IPS-18c (cell line): ENCODE measurements around the gene POLR3K.

Experiments
- H3K4me3 ChIP-seq: 2 replicates; pipeline ENCODE4 v1.7.0; 2013; ENCODE audit warnings: low read depth, mild to moderate bottlenecking, low read length, moderate library complexity; ENCODE audit not compliant: insufficient read depth
- H3K9me3 ChIP-seq: one replicate; pipeline ENCODE4 v1.6.1; 2013; ENCODE audit warnings: mild to moderate bottlenecking, low read length, moderate library complexity; ENCODE audit not compliant: control insufficient read depth, insufficient read depth

The POLR3K gene

DNA sequence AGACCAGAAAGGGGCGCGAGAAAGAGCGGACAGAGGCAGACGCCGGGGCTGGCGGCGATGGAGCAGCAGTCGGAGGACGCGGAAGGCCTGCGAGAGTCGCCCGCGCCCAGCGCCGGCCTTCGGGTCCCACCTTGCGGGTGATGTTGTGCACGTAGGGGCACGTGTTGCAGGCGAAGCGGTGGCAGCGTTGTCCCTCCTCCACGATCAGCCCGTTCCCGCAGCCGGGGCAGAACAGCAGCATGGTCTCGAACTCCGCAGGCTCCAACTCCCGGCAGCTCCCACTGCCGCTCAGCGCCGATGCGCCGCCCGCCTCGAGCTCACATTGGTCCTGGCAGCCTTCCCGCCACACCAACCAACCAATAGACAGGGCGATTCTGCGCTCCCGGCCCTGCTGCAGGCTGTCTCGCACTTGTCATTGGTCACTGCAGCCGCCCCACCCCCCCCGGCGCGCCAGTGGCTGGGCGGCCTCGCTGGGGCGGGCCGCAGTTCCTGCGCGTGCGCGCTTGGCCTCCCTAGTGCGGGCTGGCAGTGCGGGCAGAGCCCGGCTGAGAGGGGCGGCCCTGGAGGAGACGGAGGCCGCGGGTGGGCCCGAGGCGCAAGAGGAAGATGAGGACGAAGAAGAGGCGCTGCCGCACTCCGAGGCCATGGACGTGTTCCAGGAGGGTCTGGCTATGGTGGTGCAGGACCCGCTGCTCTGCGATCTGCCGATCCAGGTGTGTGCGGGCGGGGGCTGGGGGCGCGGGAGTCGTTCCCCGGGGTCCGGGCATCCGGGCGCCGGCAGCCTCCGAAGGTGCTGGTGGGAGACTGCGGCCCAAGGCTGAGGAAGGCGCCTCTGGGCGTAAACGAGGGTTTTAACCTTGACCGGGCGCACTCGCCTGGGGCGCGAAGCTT is at the start of gene POLR3K, which contains the start of gene SNRNP25:
TSS of gene POLR3K (minus strand) at position 263 of the 891 bp plus-strand sequence. CDS start at position 241, 22 bp downstream.
TSS of gene SNRNP25 (plus strand) at position 483 of the 891 bp plus-strand sequence. CDS start at position 672, 189 bp downstream.
- Histone ChIP-seq H3K9me3 (no peaks in the 10 kb centered on the region), H3K4me3 (peak within 1 kb of the TSS; percentile 95)

- no peaks in the 10 kb centered on the region for H3K9me3 ChIP-seq
- no peak overlapping the region for H3K4me3 ChIP-seq
Measured at GRCh38 chr16:102060-102855, 48.9 kb upstream of the POLR3K start.

DNA sequence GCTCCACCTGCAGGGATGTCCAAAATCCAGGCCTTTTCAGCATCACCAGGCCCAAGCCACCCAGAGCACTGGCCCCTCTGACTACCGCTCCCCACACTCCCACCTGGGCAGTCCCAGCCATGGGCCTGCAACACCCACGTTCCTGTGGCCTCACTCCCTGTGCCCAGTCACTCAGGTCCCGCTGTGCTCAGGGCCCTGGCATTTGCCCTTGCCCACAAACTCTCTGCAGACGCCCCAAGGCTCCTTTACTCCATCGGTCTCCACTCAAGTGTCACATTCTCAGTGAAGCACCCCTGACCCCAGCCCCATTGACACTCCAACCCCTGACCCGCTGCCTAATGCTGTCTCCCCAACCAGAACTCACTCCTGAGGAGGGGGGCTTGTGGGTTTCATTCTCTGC is 48.2 kb upstream of the POLR3K start:
- Histone ChIP-seq H3K4me3 (no peak overlapping the region), H3K9me3 (no peaks in the 10 kb centered on the region)

DNA sequence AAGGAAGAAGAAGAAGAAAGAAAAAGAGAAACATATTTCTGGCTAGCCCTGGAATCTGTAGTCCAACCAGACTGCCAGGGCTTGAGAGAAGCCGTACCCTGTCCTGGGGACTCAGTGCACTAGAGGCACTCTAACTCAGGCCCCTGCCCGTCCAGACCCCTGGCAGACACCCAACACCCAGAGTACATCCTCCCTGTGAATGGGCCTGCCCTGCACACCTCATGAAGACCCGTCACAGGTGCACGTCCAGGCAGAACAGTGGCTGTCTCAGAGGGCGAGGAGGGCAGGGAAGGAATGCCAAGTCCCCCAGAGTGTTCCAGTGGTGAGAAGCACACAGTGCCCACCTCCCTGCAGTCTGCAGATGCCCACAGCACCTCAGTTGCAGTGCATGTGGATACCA is 47.6 kb upstream of the POLR3K start:
- no peaks in the 10 kb centered on the region for H3K9me3 ChIP-seq
- H3K4me3 ChIP-seq, result no peak overlapping the region

DNA sequence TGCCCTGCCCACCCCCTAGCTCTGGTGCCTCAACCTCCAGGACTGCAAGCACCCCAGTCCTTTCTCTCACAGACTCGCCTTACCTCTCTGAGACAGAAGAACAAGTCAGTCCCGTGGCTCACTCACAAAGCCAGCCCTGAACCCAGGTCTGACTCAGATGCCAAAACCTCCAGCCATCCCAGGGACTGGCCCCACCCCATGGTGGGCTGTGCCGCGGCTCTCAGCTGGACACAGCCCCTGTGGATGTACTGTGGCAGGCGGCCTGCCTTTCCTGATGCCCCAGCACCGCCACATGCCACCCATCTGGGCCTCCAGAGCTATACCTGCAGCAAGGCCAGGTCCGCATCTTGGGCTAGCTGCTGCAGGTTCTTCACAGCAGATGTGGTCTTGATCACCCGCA is 44.4 kb upstream of the POLR3K start:
- Histone ChIP-seq H3K9me3 (no peaks in the 10 kb centered on the region), H3K4me3 (no peak overlapping the region)

- Histone ChIP-seq H3K9me3 (no peaks in the 10 kb centered on the region), H3K4me3 (no peak overlapping the region)
Measured at GRCh38 chr16:96935-97381, 43.5 kb upstream of the POLR3K start.

DNA sequence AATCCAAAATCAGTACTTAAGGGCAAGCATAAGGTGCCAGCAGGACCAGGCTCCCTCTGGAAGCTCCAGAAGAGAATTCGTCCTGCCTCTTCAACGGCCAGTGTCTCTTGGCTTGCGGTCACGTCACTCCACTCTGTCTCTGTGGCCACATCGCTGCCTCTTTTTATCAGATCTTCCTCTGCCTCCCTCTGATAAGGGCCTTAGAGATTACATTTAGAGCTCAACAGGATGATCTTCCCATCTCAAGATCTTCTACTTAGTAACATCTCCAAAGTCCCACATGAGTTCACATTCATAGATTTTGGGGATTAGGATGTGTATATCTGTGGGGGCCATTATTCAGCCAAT is 41.5 kb upstream of the POLR3K start:
- H3K4me3 ChIP-seq, result no peak overlapping the region
- no peaks in the 10 kb centered on the region for H3K9me3 ChIP-seq

- Histone ChIP-seq H3K9me3 (no peaks in the 10 kb centered on the region), H3K4me3 (no peak overlapping the region)
Measured at GRCh38 chr16:92431-93339, 39.3 kb upstream of the POLR3K start.

DNA sequence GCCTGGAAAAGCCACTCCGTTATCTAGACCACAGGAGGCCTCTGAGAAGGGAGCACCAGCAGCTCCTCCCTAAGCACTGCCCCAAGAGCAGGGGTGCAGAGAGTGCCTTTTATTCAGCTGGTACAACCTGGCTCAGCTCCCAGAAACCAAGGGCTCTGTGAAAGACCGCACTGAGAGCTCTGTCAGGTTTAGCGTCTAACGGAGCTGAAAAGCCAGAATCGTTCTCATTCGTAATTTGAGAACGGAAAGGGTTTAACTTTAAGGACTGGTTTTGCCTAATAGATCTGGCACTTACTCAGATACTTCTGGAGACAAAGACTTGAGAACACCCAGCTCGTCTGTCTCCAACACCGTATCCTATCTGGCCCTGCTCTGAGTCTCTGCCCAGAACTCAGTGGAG is 38.1 kb upstream of the POLR3K start:
- Histone ChIP-seq H3K9me3 (no peaks in the 10 kb centered on the region), H3K4me3 (no peak overlapping the region)

DNA sequence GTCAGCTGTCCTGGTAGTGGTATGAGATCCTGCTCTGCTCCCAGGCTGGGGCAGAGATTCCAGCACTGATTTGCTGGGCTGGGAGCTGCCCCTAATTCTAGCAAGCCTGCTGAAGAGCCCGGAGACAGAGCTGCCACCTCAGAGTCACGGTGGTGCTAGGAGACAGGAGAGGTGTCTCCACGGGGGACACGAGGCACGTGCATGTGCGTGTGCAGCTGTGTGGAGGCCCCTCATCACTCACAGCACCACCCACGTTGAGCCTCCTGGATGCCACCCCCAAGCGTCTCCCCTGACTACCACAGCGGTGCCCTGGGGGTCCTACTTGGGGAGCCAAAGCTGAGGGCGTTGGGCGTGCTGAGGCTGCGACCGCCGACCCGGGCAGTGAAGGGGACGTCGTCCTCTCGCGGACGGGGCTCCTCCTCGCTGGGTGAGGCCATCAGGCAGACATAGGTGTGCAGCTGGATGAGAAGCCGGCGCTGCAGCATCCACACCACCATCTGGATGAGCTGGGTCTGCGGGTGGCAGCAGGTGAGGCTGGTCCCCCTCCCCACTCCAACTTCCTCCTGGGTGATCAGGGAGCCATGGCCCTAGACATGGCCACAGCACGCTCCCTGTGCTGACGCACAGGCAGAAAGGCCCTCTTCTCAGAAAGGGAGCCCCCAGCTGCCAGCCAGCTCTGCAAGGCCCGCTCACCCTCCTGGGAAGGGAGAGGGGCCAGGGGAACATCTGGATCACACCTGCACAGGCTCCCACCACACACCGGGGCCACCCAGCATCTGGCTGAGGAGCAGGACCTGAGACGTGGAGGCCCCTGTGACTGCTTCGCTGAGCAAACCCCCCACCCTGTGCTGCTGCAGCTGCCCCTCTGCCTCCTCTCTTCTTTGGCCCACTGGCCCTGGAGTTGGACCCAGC is 36.2 kb upstream of the POLR3K start:
- no peaks in the 10 kb centered on the region for H3K9me3 ChIP-seq
- no peak overlapping the region for H3K4me3 ChIP-seq

DNA sequence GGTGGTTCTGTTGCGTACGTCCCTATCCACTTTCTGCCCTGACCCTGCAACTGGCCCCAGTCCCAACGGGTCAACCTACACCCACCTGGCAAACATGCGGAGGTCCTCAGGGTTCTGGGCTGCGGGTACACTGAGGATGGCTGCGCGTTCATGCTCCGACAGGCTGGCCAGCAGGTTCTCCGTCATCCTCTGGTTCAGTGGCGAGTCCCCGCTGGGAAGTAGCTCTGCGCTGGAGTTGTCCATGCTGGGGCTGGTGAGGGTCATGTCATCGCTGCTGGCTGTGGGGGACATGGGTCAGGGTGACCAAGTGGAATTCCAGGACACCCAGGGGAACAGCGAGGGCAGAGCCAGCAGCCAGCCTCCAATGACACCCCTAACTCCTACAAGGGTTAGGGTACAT is 35.2 kb upstream of the POLR3K start:
- Histone ChIP-seq H3K9me3 (no peaks in the 10 kb centered on the region), H3K4me3 (no peak overlapping the region)

DNA sequence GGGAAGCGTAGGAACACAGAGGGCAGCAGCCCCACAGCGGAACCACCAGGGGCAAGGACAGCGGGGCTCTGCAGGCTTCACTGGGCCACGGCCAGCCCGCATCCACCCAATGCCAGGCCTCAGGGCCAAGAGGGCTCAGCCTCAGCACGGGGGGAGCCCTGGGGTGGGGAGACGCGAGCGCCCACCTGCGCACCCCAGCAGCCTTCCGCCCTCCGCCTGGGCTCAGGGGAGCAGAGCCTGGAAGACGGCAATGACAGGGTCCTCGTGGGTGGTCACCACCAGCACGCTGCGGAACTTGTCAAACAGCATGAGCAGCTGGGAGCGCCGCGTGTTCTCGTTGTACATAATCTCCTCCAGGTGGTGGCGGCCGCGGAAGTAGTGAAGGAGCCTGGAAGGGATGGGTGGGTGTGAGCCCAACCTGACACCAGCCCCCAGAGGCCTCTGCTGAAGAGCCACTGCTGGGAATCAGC is 33.1 kb upstream of the POLR3K start:
- Histone ChIP-seq H3K4me3 (no peak overlapping the region), H3K9me3 (no peaks in the 10 kb centered on the region)

DNA sequence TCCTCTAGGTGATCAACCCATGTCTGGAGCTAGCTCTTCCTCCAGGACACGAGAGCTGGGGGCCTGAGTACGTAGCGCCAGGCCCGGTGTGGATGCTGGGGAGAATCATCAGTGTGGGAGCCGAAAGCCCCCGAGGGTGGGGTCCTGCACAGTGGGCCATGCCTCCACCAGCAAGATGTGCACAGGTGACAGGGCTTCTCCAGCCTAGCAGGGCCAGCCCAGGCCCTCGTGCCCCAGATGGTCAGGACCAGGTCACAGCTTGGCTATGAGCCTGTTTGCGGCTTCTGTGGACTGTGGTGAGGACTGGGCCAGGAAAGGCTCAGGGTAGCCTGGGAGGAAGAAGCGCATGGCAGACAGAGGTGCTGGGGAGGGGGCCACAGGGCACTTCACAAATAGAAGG is 32.5 kb upstream of the POLR3K start:
- no peaks in the 10 kb centered on the region for H3K9me3 ChIP-seq
- H3K4me3 ChIP-seq, result no peak overlapping the region

DNA sequence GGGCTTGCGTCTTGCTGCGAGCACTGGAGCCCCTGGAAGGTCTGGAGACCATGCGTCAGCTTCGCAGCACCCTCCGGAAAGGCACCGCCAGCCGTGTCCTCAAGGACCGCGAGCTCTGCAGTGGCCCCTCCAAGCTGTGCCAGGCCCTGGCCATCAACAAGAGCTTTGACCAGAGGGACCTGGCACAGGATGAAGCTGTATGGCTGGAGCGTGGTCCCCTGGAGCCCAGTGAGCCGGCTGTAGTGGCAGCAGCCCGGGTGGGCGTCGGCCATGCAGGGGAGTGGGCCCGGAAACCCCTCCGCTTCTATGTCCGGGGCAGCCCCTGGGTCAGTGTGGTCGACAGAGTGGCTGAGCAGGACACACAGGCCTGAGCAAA is 32.0 kb upstream of the POLR3K start:
- Histone ChIP-seq H3K9me3 (no peaks in the 10 kb centered on the region), H3K4me3 (no peak overlapping the region)

- H3K9me3 ChIP-seq, result no peaks in the 10 kb centered on the region
- H3K4me3 ChIP-seq, result no peak overlapping the region
Measured at GRCh38 chr16:84718-85406, 31.5 kb upstream of the POLR3K start.
